Progenitor cell of endocrine pancreas (in vitro differentiated cells): ENCODE measurements around the gene VTCN1. TPM values are rescaled to one million over a fixed set of nuclear protein-coding genes. Genes with fewer than 3 reads are reported as not detected.

Source experiments
- DNase-seq: peaks from one replicate; pipeline ENCODE4 v3.0.0; 2021; ENCODE audit warnings: low spot score; ENCODE audit not compliant: unreplicated experiment
- H3K27ac Mint-ChIP-seq: 2 replicates; pipeline ENCODE4 v1.8.0; 2021; ENCODE audit warnings: mild to moderate bottlenecking, moderate library complexity, mixed read lengths
- H3K27me3 Mint-ChIP-seq: 2 replicates; pipeline ENCODE4 v1.8.0; 2021; ENCODE audit warnings: mixed read lengths
- H3K36me3 Mint-ChIP-seq: 2 replicates; pipeline ENCODE4 v1.8.0; 2022; ENCODE audit warnings: mixed read lengths; ENCODE audit not compliant: insufficient read depth
- H3K4me1 Mint-ChIP-seq: 2 replicates; pipeline ENCODE4 v1.8.0; 2021; ENCODE audit warnings: low read depth, mixed read lengths
- H3K4me3 Mint-ChIP-seq: 2 replicates; pipeline ENCODE4 v1.8.0; 2021; ENCODE audit warnings: low read depth, mild to moderate bottlenecking, moderate library complexity, mixed read lengths
- H3K9me3 Mint-ChIP-seq: 2 replicates; pipeline ENCODE4 v1.8.0; 2021; ENCODE audit warnings: low read depth, mixed read lengths
- CTCF ChIP-seq: fragments of 200-600 bp; sonication (generic); IDR thresholded peaks from one replicate; pipeline ENCODE4 v1.5.0; 2021; ENCODE audit warnings: antibody characterized with exemption, mild to moderate bottlenecking; ENCODE audit not compliant: unreplicated experiment
- microRNA-seq: library from miRNA; unstranded; fragments of <30 nt; microRNA quantifications from one replicate; pipeline ENCODE4 v1.1.0, GENCODE V29; 2020; ENCODE audit warnings: borderline number of aligned reads; ENCODE audit not compliant: unreplicated experiment
- total RNA-seq: library from RNA; stranded (reverse); gene quantifications from 2 replicates; pipeline ENCODE4 v1.2.1, GENCODE V29; 2021

The VTCN1 gene
- total RNA-seq, 1 donor from 2014 or later: 1.4 TPM

GRCh38 chr1:117096951-117097408, 113.7 kb downstream of the VTCN1 start:
- H3K36me3 Mint-ChIP-seq: peaks cover 18% of the 10 kb centered on the region
- no peak overlapping the region for H3K27ac Mint-ChIP-seq
- no peaks in the 10 kb centered on the region for H3K27me3 Mint-ChIP-seq
- H3K9me3 Mint-ChIP-seq: no peaks in the 10 kb centered on the region
- no peak overlapping the region for H3K4me3 Mint-ChIP-seq
- TF ChIP-seq CTCF: no peak
- H3K4me1 Mint-ChIP-seq: peaks cover 18% of the 10 kb centered on the region
- DNase-seq: no peak

GRCh38 chr1:117094841-117095604, 115.7 kb downstream of the VTCN1 start:
- H3K27me3 Mint-ChIP-seq: no peaks in the 10 kb centered on the region
- peaks cover 14% of the 10 kb centered on the region for H3K4me1 Mint-ChIP-seq
- TF ChIP-seq CTCF: no peak
- no peak overlapping the region for H3K27ac Mint-ChIP-seq
- peaks cover 22% of the 10 kb centered on the region for H3K36me3 Mint-ChIP-seq
- no peaks in the 10 kb centered on the region for H3K9me3 Mint-ChIP-seq
- DNase-seq: no peak
- no peak overlapping the region for H3K4me3 Mint-ChIP-seq

GRCh38 chr1:117093870-117094621, 116.7 kb downstream of the VTCN1 start:
- H3K27me3 Mint-ChIP-seq: no peaks in the 10 kb centered on the region
- no peak overlapping the region for H3K4me3 Mint-ChIP-seq
- no peak for DNase-seq
- peaks cover 13% of the 10 kb centered on the region for H3K4me1 Mint-ChIP-seq
- H3K36me3 Mint-ChIP-seq: peaks cover 20% of the 10 kb centered on the region
- no peaks in the 10 kb centered on the region for H3K9me3 Mint-ChIP-seq
- no peak overlapping the region for H3K27ac Mint-ChIP-seq
- peak; percentile 28 for TF ChIP-seq CTCF

Small RNA genes within 50 kb of the gene (microRNA-seq; reads per million reads assigned to microRNA genes)
- gene MIR942: 32.2 reads per million, percentile 38 among the genes with 10 or more reads in this experiment

Other genes with a start within 250 kb of the VTCN1 start
- gene CD101, start 209.2 kb downstream of the VTCN1 start, total RNA-seq: 2.8 and 3.3 TPM in 2 replicates
- 57.0 and 58.4 TPM in 2 replicates for gene TTF2, start 150.6 kb downstream of the VTCN1 start, total RNA-seq
- 48.0 and 50.9 TPM in 2 replicates for gene TRIM45, start 89.2 kb downstream of the VTCN1 start, total RNA-seq
- 66.5 and 67.7 TPM in 2 replicates for gene MAN1A2, start 156.5 kb upstream of the VTCN1 start, total RNA-seq